Tibial nerve (tissue), 4 donors: ENCODE measurements around the gene SWSAP1.

ENCODE experiments used
- CTCF ChIP-seq, 5 experiments: fragments of 200-600 bp in 3 of 5; fragments of 450-650 bp in 2 of 5; sonication (generic) in 3 of 5; IDR thresholded peaks; one replicate each; pipeline ENCODE4 v1.5.1; 2016 to 2019; ENCODE audit warnings: antibody characterized with exemption in 5 of 5, mild to moderate bottlenecking in 3 of 5, moderate library complexity in 2 of 5
- EP300 ChIP-seq, 2 donors: sonication (generic); formaldehyde crosslinking; IDR thresholded peaks; one replicate each; pipeline ENCODE4 v1.6.1; 2017; ENCODE audit warnings: antibody characterized with exemption in 2 of 2, mild to moderate bottlenecking in 1 of 2
- POLR2A ChIP-seq, 2 donors: fragments of 450-650 bp; IDR thresholded peaks; one replicate each; pipeline ENCODE4 v1.6.1; 2017; ENCODE audit warnings: antibody characterized with exemption in 2 of 2, mild to moderate bottlenecking in 2 of 2, moderate library complexity in 2 of 2

GRCh38 chr19:11375143-11375948 lies 880 bp downstream of the SWSAP1 start:
- TF ChIP-seq CTCF (IDR thresholded peaks at IDR 0.05) (no peak), POLR2A (IDR thresholded peaks at IDR 0.05) (peak; percentile 18 to 71), EP300 (IDR thresholded peaks at IDR 0.05) (peak in 1 of 2 donors; percentile 75)
